Measurements from ENCODE around the gene RALGAPA2. TPM values are rescaled to one million over a fixed set of nuclear protein-coding genes. Genes with fewer than 3 reads are reported as not detected.

RALGAPA2 gene
- total and polyA plus RNA-seq, 9 donors = 8.4 to 31.7 (median 19.9) TPM

GRCh38 chr20:20363434-20363798 lies 349.0 kb downstream of the RALGAPA2 start:
- H3K36me3 ChIP-seq = no peaks in the 10 kb centered on the region
- no peak overlapping the region for H3K27ac ChIP-seq
- DNase-seq = no peak
- no peak overlapping the region for H3K4me3 ChIP-seq
- H3K27me3 ChIP-seq = no peaks in the 10 kb centered on the region
- H3K9me3 ChIP-seq = no peaks in the 10 kb centered on the region
- TF ChIP-seq POLR2A (IDR thresholded peaks at IDR 0.05) (no peak), EP300 (IDR thresholded peaks at IDR 0.05) (no peak), CTCF (IDR thresholded peaks at IDR 0.05) (no peak)
- WGBS, 3 donors = 2 to 4% (median 3%) methylated on average over 15 of the region's 15 CpGs
- H3K4me1 ChIP-seq (ENCODE audit: insufficient read depth) = peaks cover 5% of the 10 kb centered on the region
- intact Hi-C loops (cut with DNase I) = loop anchor here in 1 of 4 donors (10.0 kb wide), 1 partner anchor 211 kb away; no protein-coding TSS in a partner anchor

GRCh38 chr20:20362774-20363433 lies 349.5 kb downstream of the RALGAPA2 start:
- Histone ChIP-seq H3K4me3 (no peak overlapping the region), H3K27me3 (no peaks in the 10 kb centered on the region), H3K27ac (no peak overlapping the region), H3K9me3 (no peaks in the 10 kb centered on the region), H3K36me3 (no peaks in the 10 kb centered on the region), H3K4me1 (ENCODE audit: insufficient read depth) (peaks cover 3% of the 10 kb centered on the region)
- TF ChIP-seq CTCF (IDR thresholded peaks at IDR 0.05) (no peak), EP300 (IDR thresholded peaks at IDR 0.05) (no peak), POLR2A (IDR thresholded peaks at IDR 0.05) (no peak)
- WGBS, 3 donors = 3 to 4% (median 3%) methylated on average over 17 of the region's 17 CpGs
- DNase-seq = no peak
- intact Hi-C loops (cut with DNase I) = loop anchor here in 1 of 4 donors (10.0 kb wide), 1 partner anchor 212 kb away; no protein-coding TSS in a partner anchor

- DNase-seq = no peak
- Histone ChIP-seq H3K4me3 (no peak overlapping the region), H3K4me1 (ENCODE audit: insufficient read depth) (no peaks in the 10 kb centered on the region), H3K9me3 (no peaks in the 10 kb centered on the region), H3K27me3 (no peaks in the 10 kb centered on the region), H3K27ac (no peak overlapping the region), H3K36me3 (no peaks in the 10 kb centered on the region)
- 3 to 4% (median 3%) methylated on average over 6 of the region's 6 CpGs for WGBS, 3 donors
- intact Hi-C loops (cut with DNase I) = loop anchor here in 1 of 4 donors (10.0 kb wide), 1 partner anchor 214 kb away; no protein-coding TSS in a partner anchor
- no peak for TF ChIP-seq EP300 (IDR thresholded peaks at IDR 0.05)
- peak in 1 of 3 donors; percentile 27 for TF ChIP-seq CTCF (IDR thresholded peaks at IDR 0.05)
Observed at GRCh38 chr20:20360464-20360863, 352.0 kb downstream of the RALGAPA2 start.

- no peaks in the 10 kb centered on the region for H3K27me3 ChIP-seq
- intact Hi-C loops (cut with DNase I) = loop anchor here in 1 of 4 donors (10.0 kb wide), 1 partner anchor 215 kb away; no protein-coding TSS in a partner anchor
- no peak overlapping the region for H3K27ac ChIP-seq
- TF ChIP-seq CTCF (IDR thresholded peaks at IDR 0.05) (no peak), EP300 (IDR thresholded peaks at IDR 0.05) (no peak), POLR2A (IDR thresholded peaks at IDR 0.05) (no peak)
- no peaks in the 10 kb centered on the region for H3K9me3 ChIP-seq
- H3K4me1 ChIP-seq (ENCODE audit: insufficient read depth) = no peaks in the 10 kb centered on the region
- H3K36me3 ChIP-seq = no peaks in the 10 kb centered on the region
- H3K4me3 ChIP-seq = no peak overlapping the region
- DNase-seq = no peak
- 78 to 82% (median 78%) methylated on average over 6 of the region's 6 CpGs for WGBS, 3 donors
Observed at GRCh38 chr20:20359628-20360027, 352.8 kb downstream of the RALGAPA2 start.

Data from ovary (tissue), 9 donors.